ENCODE results near the gene BTAF1.
"Not testable (repeated sequence)": the region's sequence is repeated elsewhere in the genome, so short reads cannot be mapped to it uniquely, and the experiment has no call there.

BTAF1 gene

DNA sequence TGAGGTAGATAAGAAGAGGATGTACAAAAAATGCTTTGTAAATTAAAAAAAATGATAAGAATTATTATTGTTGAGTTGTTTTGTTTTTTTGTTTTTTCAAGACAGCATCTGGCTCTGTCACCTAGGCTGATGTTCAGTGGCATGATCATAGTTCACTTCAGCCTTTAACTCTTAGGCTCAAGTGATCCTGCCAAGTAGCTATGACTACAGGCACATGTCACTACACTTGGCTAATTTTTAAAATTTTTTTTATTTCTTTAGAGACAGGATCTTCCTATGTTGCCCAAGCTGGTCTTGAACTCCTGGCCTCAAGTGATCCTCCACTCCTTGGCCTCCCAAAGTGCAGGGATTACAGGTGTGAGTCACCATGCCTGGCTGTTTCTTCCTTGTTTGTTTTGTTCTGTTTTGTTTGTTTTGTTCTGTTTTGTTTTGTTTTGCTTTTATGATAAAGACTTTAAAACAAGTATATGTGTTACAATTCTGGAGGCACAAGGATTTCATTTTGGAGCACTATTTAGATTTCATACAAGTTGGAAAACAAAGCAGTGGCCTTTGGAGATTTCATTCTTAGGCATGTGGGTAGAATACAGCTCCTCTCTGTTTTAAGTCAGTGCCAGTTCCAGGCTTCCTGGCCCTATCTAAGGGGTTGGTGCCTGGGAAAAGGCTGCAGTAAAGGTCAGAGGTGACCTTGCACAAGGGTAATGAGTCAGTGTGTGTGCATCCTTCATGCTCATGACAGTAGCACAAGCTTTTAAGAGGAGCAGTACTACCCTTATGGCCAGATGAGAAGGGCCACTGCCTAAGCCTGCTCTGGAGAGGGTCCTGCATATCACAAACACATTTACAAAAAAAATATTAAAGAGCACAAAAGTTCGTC is 32.2 kb upstream of the BTAF1 start:
- H3K36me3 ChIP-seq (ENCODE audit: control insufficient read depth, insufficient read depth, low read length): no peaks in the 10 kb centered on the region
- H3K9ac ChIP-seq (ENCODE audit: low read depth, low read length): no peak overlapping the region
- H3K9me3 ChIP-seq (ENCODE audit: control insufficient read depth, insufficient read depth, low read length): no peaks in the 10 kb centered on the region
- H3K4me1 ChIP-seq (ENCODE audit: control insufficient read depth, insufficient read depth, low read length): peaks cover 18% of the 10 kb centered on the region
- no peak overlapping the region for H3K4me3 ChIP-seq (ENCODE audit: low read depth, low read length)
- no peaks in the 10 kb centered on the region for H3K27me3 ChIP-seq (ENCODE audit: control insufficient read depth, insufficient read depth, low read length)
- H3K27ac ChIP-seq (ENCODE audit: low read depth, low read length): no peak overlapping the region

DNA sequence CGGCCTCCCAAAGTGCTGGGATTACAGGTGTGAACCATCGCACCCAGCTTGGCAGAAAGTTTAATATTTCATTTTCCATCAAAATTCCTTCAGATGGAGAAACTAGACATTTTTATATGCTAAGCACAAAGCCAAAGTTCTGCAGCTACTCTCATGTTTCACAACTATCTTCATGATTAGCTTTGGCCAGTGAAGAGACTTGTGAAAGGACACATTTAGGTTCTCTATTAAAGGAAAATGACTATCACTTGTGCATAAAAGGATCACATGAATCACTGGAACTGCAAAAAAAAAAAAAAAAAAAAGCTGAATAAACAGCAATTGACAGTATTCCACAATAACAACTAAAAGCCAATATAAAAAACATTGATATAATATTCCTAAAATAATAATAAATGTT is 30.5 kb upstream of the BTAF1 start:
- H3K9ac ChIP-seq (ENCODE audit: low read depth, low read length): no peak overlapping the region
- H3K36me3 ChIP-seq (ENCODE audit: control insufficient read depth, insufficient read depth, low read length): no peaks in the 10 kb centered on the region
- no peaks in the 10 kb centered on the region for H3K27me3 ChIP-seq (ENCODE audit: control insufficient read depth, insufficient read depth, low read length)
- H3K27ac ChIP-seq (ENCODE audit: low read depth, low read length): no peak overlapping the region
- no peaks in the 10 kb centered on the region for H3K9me3 ChIP-seq (ENCODE audit: control insufficient read depth, insufficient read depth, low read length)
- no peak overlapping the region for H3K4me3 ChIP-seq (ENCODE audit: low read depth, low read length)
- peaks cover 5% of the 10 kb centered on the region for H3K4me1 ChIP-seq (ENCODE audit: control insufficient read depth, insufficient read depth, low read length)

DNA sequence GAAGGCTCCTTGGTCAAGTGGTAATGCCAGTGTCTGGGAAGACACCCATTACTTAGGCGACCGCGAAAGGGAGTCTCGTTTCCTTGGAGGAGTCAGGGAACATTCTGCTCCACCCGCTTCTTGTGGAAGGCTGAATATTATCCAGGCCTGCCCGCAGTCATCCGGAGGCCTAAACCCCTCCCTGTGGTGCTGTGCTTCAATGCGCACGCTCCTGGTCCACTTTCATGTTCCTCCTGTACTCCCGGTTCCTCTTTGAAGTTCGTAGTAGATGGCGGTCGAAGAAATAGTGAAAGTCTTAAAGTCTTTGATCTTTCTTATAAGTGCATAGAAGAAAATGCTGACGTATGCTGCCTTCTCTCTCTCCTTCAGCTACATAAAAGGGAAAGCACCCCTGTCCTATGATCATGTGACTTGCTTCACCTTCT is 29.3 kb upstream of the BTAF1 start:
- H3K27ac ChIP-seq (ENCODE audit: low read depth, low read length); H3K4me1 ChIP-seq (ENCODE audit: control insufficient read depth, insufficient read depth, low read length); H3K27me3 ChIP-seq (ENCODE audit: control insufficient read depth, insufficient read depth, low read length); H3K36me3 ChIP-seq (ENCODE audit: control insufficient read depth, insufficient read depth, low read length); H3K9me3 ChIP-seq (ENCODE audit: control insufficient read depth, insufficient read depth, low read length); H3K4me3 ChIP-seq (ENCODE audit: low read depth, low read length); H3K9ac ChIP-seq (ENCODE audit: low read depth, low read length): not testable (repeated sequence)

DNA sequence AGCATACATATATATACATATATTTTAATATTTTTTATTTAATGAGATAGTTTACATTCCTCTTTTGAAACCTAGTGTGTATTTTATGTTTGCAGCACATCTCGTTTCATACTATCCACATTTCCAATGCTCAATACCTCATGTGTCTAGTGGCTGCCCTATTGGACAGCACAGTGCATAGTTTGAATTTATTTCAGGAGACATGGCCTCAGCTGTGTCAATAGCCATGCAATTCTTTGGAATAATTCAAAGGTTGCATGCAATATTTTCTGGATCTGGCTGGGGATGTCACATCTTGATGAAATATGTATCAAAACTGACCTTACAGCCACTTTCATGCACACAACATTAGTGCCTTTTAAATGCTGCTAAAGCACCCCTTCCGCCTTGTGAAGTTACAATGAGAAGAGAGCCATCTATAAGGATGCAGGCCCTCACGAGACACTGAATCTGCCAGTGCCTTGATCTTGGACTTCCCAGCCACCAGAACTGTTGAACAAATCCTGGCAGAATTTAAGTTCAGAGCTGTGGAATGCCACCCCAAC is 27.3 kb upstream of the BTAF1 start:
- Histone ChIP-seq H3K27ac (ENCODE audit: low read depth, low read length) (no peak overlapping the region), H3K9ac (ENCODE audit: low read depth, low read length) (no peak overlapping the region), H3K36me3 (ENCODE audit: control insufficient read depth, insufficient read depth, low read length) (no peaks in the 10 kb centered on the region), H3K27me3 (ENCODE audit: control insufficient read depth, insufficient read depth, low read length) (no peaks in the 10 kb centered on the region), H3K9me3 (ENCODE audit: control insufficient read depth, insufficient read depth, low read length) (no peaks in the 10 kb centered on the region), H3K4me1 (ENCODE audit: control insufficient read depth, insufficient read depth, low read length) (no peaks in the 10 kb centered on the region), H3K4me3 (ENCODE audit: low read depth, low read length) (no peak overlapping the region)

DNA sequence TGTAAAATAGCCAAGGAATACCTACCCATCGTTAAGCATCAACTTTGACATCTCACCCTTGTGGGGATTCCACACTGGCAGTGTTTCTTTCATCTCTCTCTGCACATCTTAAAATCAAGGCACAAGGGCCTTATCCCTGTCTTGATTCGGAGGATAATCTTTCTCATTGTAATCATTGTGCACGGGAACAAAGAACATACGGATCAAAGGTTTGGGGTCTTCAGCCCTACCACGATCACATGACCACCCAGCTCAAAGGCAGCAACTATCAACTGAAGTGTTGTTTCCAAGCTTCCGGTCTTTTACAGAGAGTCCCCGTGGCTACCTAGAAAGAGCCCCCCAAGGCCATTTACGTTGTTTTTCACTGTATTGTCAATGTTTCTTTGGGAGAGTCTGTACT is 26.1 kb upstream of the BTAF1 start:
- no peaks in the 10 kb centered on the region for H3K36me3 ChIP-seq (ENCODE audit: control insufficient read depth, insufficient read depth, low read length)
- H3K27me3 ChIP-seq (ENCODE audit: control insufficient read depth, insufficient read depth, low read length): no peaks in the 10 kb centered on the region
- H3K9me3 ChIP-seq (ENCODE audit: control insufficient read depth, insufficient read depth, low read length): no peaks in the 10 kb centered on the region
- H3K27ac ChIP-seq (ENCODE audit: low read depth, low read length): no peak overlapping the region
- H3K9ac ChIP-seq (ENCODE audit: low read depth, low read length): no peak overlapping the region
- H3K4me3 ChIP-seq (ENCODE audit: low read depth, low read length): no peak overlapping the region
- H3K4me1 ChIP-seq (ENCODE audit: control insufficient read depth, insufficient read depth, low read length): peaks cover 6% of the 10 kb centered on the region; the same call in 1 of the 2 replicates

DNA sequence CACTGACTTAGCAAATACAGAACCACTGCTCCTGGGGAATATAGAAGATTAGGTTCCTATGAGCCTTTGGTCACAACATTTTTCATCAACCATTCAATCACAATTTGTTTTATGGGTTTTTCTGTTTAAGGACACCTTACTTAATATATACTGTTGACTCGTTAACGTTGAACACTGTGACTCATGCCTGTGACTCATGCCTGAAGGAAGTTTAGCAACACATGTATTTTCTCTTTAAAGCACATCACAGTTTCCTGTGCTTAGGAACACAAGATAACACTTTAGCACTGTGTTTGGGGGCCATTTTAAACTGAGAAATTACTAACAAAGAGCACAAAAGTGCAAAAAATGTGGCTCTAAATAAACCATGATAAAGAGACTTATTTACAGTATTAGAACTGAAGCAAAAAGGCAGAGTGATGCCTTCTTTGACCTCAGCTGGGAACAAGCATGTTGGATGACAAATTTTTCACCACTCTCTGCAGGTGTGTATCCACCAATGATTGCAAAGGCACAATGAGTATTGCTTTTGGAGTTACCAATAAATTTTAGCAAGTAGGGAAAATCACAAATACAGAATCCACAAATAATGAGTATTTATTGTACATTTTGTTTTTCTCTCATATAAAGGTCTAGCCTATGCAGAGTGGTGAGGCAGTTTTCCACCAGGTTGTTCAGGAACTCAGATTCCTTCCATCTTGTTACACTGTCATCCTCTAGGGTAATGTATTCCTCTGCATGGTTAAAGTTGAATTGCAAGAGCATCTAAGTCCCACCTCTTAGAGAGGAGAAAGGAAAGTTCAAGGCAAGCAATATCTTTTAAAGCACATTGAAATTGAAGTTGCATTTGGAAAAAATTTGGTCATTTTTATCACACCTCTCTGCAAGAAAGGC is 21.5 kb upstream of the BTAF1 start:
- H3K9me3 ChIP-seq (ENCODE audit: control insufficient read depth, insufficient read depth, low read length): no peaks in the 10 kb centered on the region
- H3K36me3 ChIP-seq (ENCODE audit: control insufficient read depth, insufficient read depth, low read length): peaks cover 13% of the 10 kb centered on the region
- peaks cover 9% of the 10 kb centered on the region; the same call in 1 of the 2 replicates for H3K4me1 ChIP-seq (ENCODE audit: control insufficient read depth, insufficient read depth, low read length)
- peak overlapping the region; percentile 73 for H3K27ac ChIP-seq (ENCODE audit: low read depth, low read length)
- no peaks in the 10 kb centered on the region for H3K27me3 ChIP-seq (ENCODE audit: control insufficient read depth, insufficient read depth, low read length)
- H3K4me3 ChIP-seq (ENCODE audit: low read depth, low read length): no peak overlapping the region
- no peak overlapping the region for H3K9ac ChIP-seq (ENCODE audit: low read depth, low read length)

DNA sequence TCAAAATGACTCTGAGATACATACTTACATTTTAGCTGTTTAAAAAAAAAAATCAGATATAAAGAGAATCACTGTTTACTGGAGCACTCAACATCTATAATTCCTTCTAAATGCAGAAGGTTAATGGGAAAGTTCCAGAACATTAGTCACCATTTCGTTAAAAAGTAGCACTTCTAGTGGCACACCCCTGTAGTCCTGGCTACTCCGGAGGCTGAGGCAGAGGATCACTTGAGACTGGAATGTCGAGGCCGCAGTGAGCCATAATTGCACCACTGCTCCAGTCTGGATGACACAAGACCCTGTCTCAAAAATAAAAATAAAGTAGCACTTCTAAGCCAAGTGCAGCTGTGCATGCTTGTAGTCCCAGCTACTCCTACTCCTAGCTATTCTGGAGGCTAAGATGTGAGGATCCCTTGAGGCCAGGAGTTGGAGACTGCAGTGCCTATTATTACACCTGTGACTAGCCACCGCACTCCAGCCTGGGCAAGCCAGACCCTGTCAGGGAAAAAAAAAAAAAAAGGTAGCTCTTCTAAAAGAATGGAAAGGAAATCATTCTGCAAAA is 16.5 kb upstream of the BTAF1 start:
- H3K27ac ChIP-seq (ENCODE audit: low read depth, low read length): no peak overlapping the region
- no peaks in the 10 kb centered on the region for H3K9me3 ChIP-seq (ENCODE audit: control insufficient read depth, insufficient read depth, low read length)
- H3K36me3 ChIP-seq (ENCODE audit: control insufficient read depth, insufficient read depth, low read length): peaks cover 16% of the 10 kb centered on the region
- no peak overlapping the region for H3K9ac ChIP-seq (ENCODE audit: low read depth, low read length)
- H3K4me3 ChIP-seq (ENCODE audit: low read depth, low read length): peak overlapping the region; percentile 88
- H3K27me3 ChIP-seq (ENCODE audit: control insufficient read depth, insufficient read depth, low read length): no peaks in the 10 kb centered on the region
- H3K4me1 ChIP-seq (ENCODE audit: control insufficient read depth, insufficient read depth, low read length): peaks cover 14% of the 10 kb centered on the region; the same call in 1 of the 2 replicates

DNA sequence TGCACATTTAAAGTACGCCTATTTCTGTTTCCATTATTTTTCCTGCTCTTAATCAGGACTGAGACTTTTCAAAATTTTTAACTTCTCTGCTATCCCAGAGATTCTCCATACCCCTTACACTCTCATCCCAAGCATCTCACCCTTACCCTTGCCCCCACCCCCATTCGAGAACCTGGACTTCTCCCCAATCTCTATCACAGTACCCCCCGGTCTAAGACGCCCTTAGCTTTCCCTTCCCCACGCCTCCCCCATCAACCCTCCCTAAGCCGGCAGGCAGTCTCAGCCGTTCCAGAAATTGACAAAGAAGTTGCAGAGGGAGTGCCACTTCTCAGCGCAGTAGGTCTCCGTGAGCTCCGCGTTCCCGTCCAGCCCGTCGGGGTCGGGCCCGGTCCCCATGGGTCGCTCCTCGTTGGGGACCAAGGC is 15.6 kb upstream of the BTAF1 start:
- Histone ChIP-seq H3K4me3 (ENCODE audit: low read depth, low read length) (peak overlapping the region; percentile 88), H3K27me3 (ENCODE audit: control insufficient read depth, insufficient read depth, low read length) (no peaks in the 10 kb centered on the region), H3K9me3 (ENCODE audit: control insufficient read depth, insufficient read depth, low read length) (no peaks in the 10 kb centered on the region), H3K36me3 (ENCODE audit: control insufficient read depth, insufficient read depth, low read length) (peaks cover 16% of the 10 kb centered on the region), H3K27ac (ENCODE audit: low read depth, low read length) (peak overlapping the region; percentile 44), H3K4me1 (ENCODE audit: control insufficient read depth, insufficient read depth, low read length) (peaks cover 7% of the 10 kb centered on the region; the same call in 1 of the 2 replicates), H3K9ac (ENCODE audit: low read depth, low read length) (peak overlapping the region; percentile 44; the same call in 1 of the 2 replicates)

DNA sequence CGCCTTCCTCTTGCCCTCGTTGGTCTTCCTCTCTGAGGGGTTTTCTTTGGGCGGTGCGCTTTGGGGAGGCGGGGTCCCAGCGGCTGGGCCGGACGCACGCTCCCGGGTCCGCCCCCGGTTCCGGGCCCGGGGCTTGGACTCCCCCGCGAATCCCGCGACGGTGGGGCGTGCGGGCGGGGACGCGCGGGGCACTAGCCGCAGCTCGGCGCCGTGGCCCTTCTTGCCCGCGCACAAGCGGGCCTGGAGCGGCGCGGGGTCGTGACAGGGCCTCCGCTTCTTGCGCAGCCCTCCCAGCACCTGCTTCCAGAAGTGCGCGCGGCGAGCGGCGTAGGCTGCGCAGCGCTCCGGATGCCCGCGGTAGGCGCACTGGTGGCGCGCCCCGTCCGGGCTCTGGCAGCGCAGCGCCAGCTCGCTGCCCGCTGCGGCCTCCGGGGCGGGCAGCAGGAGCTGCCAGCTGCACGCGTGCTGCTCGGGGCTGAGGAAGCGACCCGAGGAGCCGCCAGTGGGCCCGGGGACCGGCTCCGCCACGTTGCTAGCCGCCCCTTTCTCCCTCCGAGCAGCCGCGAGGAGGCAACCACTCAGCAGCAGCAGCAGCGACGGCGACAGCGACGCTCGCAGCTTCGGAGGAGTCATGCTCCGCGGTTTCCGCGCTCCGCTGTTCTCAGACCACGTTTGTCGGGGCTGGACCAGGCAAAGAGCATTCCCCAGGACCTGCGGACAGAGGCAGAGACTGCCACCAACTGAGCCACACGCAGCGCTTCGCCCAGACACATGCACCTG is 15.0 kb upstream of the BTAF1 start:
- peaks cover 7% of the 10 kb centered on the region; the same call in 1 of the 2 replicates for H3K4me1 ChIP-seq (ENCODE audit: control insufficient read depth, insufficient read depth, low read length)
- peaks cover 16% of the 10 kb centered on the region for H3K36me3 ChIP-seq (ENCODE audit: control insufficient read depth, insufficient read depth, low read length)
- H3K27me3 ChIP-seq (ENCODE audit: control insufficient read depth, insufficient read depth, low read length): no peaks in the 10 kb centered on the region
- no peaks in the 10 kb centered on the region for H3K9me3 ChIP-seq (ENCODE audit: control insufficient read depth, insufficient read depth, low read length)
- H3K9ac ChIP-seq (ENCODE audit: low read depth, low read length): peak overlapping the region; percentile 44; the same call in 1 of the 2 replicates
- peak overlapping the region; percentile 88 for H3K4me3 ChIP-seq (ENCODE audit: low read depth, low read length)
- peak overlapping the region; percentile 44 for H3K27ac ChIP-seq (ENCODE audit: low read depth, low read length)

DNA sequence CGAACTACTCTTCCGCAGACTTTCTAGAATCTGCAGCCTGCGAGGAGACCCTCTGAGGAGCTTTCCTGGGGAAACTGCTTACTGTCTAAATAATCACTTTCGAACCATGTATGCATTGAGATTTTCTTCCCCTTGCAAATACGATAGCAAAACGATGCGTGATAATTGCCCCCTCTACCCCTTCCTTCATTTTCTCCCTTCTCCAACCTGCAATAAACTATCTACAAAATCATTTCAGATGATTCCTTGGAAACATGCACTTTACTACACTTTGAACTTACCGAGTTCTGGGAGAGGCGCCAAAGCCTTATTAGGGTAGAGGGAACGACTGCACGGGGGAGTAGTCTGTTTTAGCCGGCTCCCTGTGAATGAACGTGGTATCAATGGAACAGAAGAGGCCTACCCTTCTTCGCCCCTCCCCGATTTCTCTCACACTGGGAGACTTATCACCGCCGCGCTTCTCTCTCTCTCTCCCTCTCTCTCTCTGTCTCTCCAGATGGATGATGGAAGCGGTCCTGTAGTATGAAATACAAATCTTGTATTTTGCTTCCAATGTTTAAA is 14.4 kb upstream of the BTAF1 start, which contains the start of gene FGFBP3:
FGFBP3 (minus strand) TSS at position 370 of the 561 bp plus-strand sequence. CDS start 517 bp downstream, outside the sequence.
- no peaks in the 10 kb centered on the region for H3K27me3 ChIP-seq (ENCODE audit: control insufficient read depth, insufficient read depth, low read length)
- H3K36me3 ChIP-seq (ENCODE audit: control insufficient read depth, insufficient read depth, low read length): peaks cover 16% of the 10 kb centered on the region
- peaks cover 7% of the 10 kb centered on the region; the same call in 1 of the 2 replicates for H3K4me1 ChIP-seq (ENCODE audit: control insufficient read depth, insufficient read depth, low read length)
- H3K27ac ChIP-seq (ENCODE audit: low read depth, low read length): peak within 1 kb of the TSS; percentile 44
- peak within 1 kb of the TSS; percentile 44; the same call in 1 of the 2 replicates for H3K9ac ChIP-seq (ENCODE audit: low read depth, low read length)
- H3K9me3 ChIP-seq (ENCODE audit: control insufficient read depth, insufficient read depth, low read length): no peaks in the 10 kb centered on the region
- H3K4me3 ChIP-seq (ENCODE audit: low read depth, low read length): peak within 1 kb of the TSS; percentile 88

All from HUES48 (cell line).